Chondrocyte (in vitro differentiated cells): ENCODE data around the gene SERPIND1. TPM values are rescaled to one million over a fixed set of nuclear protein-coding genes. Genes with fewer than 3 reads are reported as not detected.

Experiments
- DNase-seq: peaks from one replicate; pipeline ENCODE4 v3.0.0; 2021; ENCODE audit warnings: mixed read lengths, low spot score
- H3K27ac Mint-ChIP-seq: one replicate; pipeline ENCODE4 v1.8.0; 2021; ENCODE audit warnings: mild to moderate bottlenecking, moderate library complexity, mixed read lengths; ENCODE audit not compliant: unreplicated experiment
- H3K27me3 Mint-ChIP-seq: 2 replicates; pipeline ENCODE4 v1.8.0; 2021; ENCODE audit warnings: low read depth, mixed read lengths
- H3K36me3 Mint-ChIP-seq: 2 replicates; pipeline ENCODE4 v1.8.0; 2021; ENCODE audit warnings: low read depth, mixed read lengths
- H3K4me1 Mint-ChIP-seq: 2 replicates; pipeline ENCODE4 v1.8.0; 2021; ENCODE audit warnings: low read depth, mild to moderate bottlenecking, mixed read lengths
- H3K4me3 Mint-ChIP-seq: one replicate; pipeline ENCODE4 v1.8.0; 2021; ENCODE audit warnings: mild to moderate bottlenecking, moderate library complexity, mixed read lengths; ENCODE audit not compliant: unreplicated experiment
- H3K9me3 Mint-ChIP-seq: 2 replicates; pipeline ENCODE4 v1.8.0; 2021; ENCODE audit warnings: low read depth, mixed read lengths
- CTCF ChIP-seq: fragments of 200-600 bp; sonication (generic); IDR thresholded peaks from 2 replicates; pipeline ENCODE4 v1.5.0; 2021; ENCODE audit warnings: antibody characterized with exemption, mild to moderate bottlenecking, moderate library complexity
- total RNA-seq: library from RNA; stranded (reverse); gene quantifications from 3 replicates; pipeline ENCODE4 v1.2.1, GENCODE V29; 2021

SERPIND1 gene
- total RNA-seq, 1 donor from 2014 or later = not detected

GRCh38 chr22:20745119-20745518 lies 28.8 kb upstream of the SERPIND1 start:
- H3K27ac Mint-ChIP-seq = no peak overlapping the region
- no peak overlapping the region for H3K4me3 Mint-ChIP-seq
- no peak for TF ChIP-seq CTCF
- no peak for DNase-seq
- no peaks in the 10 kb centered on the region for H3K27me3 Mint-ChIP-seq
- peaks cover 19% of the 10 kb centered on the region for H3K4me1 Mint-ChIP-seq
- H3K36me3 Mint-ChIP-seq = peaks cover 25% of the 10 kb centered on the region
- H3K9me3 Mint-ChIP-seq = peaks cover 8% of the 10 kb centered on the region

GRCh38 chr22:20746431-20747189 lies 27.3 kb upstream of the SERPIND1 start:
- Mint-ChIP-seq H3K27ac (no peak overlapping the region), H3K36me3 (peaks cover 17% of the 10 kb centered on the region), H3K4me1 (peaks cover 34% of the 10 kb centered on the region), H3K27me3 (no peaks in the 10 kb centered on the region), H3K9me3 (no peaks in the 10 kb centered on the region), H3K4me3 (no peak overlapping the region)
- TF ChIP-seq CTCF = no peak
- no peak for DNase-seq

GRCh38 chr22:20747223-20747622 lies 26.7 kb upstream of the SERPIND1 start:
- Mint-ChIP-seq H3K4me3 (no peak overlapping the region), H3K27ac (no peak overlapping the region), H3K27me3 (no peaks in the 10 kb centered on the region), H3K9me3 (no peaks in the 10 kb centered on the region), H3K4me1 (peaks cover 35% of the 10 kb centered on the region), H3K36me3 (peaks cover 15% of the 10 kb centered on the region)
- TF ChIP-seq CTCF = no peak
- DNase-seq = no peak

GRCh38 chr22:20748082-20748481 lies 25.8 kb upstream of the SERPIND1 start:
- Mint-ChIP-seq H3K4me3 (no peak overlapping the region), H3K4me1 (peaks cover 35% of the 10 kb centered on the region), H3K9me3 (no peaks in the 10 kb centered on the region), H3K27ac (no peak overlapping the region), H3K36me3 (peaks cover 17% of the 10 kb centered on the region), H3K27me3 (no peaks in the 10 kb centered on the region)
- DNase-seq = no peak
- TF ChIP-seq CTCF = no peak

DNA sequence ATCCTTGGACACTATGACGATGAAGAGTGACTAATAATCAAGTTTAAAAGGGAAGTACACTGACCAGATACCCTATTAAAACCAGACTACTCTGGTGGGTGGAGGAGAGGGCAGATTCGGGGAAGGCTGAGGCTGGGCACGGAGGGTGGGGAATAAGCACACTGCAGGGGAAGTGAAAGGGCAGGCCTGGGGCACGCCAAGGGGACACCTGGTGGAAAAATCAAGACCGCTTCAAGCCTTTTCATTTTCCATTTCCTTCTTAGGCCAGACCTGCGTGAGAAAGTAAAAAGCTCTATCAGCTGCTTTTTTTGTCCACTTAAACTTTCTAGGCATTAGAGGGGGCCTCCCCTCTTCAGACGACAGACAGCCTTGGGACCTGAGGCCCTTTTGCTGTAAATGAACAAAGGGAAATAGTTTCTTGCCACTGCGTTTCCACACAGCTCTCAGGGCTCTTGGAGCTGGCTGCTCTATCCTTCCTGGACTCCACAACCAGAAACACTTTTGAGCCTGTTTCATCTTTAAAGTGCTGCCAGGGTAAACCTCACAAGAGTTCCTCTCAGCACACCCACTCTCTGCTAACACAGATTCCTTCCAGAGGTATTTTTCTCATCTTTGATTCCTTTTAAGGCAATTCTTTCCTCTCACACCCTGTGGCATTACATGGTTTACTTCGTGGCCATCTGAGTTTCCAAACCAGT lies 25.0 kb upstream of the SERPIND1 start:
- Mint-ChIP-seq H3K9me3 (no peaks in the 10 kb centered on the region), H3K4me1 (peaks cover 35% of the 10 kb centered on the region), H3K36me3 (peaks cover 17% of the 10 kb centered on the region), H3K27me3 (no peaks in the 10 kb centered on the region), H3K27ac (peak overlapping the region; percentile 95), H3K4me3 (no peak overlapping the region)
- DNase-seq = no peak
- TF ChIP-seq CTCF = no peak
